HG03575 (cell line): ENCODE results near the gene TRIM5.
"Not testable (repeated sequence)": the region's sequence is repeated elsewhere in the genome, so short reads cannot be mapped to it uniquely, and the experiment has no call there.

Experiments used
- ATAC-seq: cut with Tn5 transposase; IDR thresholded peaks from one replicate; pipeline ENCODE4 v1.9.1; 2021; ENCODE audit not compliant: unreplicated experiment, insufficient number of reproducible peaks, low FRiP score; ENCODE audit errors: extremely low read depth

Gene TRIM5

DNA sequence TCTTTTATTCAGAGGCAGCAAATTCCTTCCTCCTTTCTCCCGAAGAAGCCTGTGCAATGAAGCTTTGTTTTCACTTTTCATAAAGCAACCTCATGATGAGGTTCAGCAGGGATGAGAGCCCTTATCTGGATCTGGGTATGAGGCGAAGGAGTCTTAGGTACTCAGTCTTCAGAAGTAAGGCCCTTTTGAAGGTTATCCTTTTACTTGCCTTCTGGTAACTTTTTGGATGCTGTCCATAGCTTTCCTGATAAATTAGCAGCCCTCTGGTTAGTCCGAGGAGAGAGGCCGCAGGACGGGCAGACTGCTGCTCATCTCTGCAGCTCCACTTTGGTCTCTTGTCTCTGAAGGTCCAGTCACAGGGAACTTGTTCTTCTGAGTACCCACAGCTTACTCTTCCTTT, 5.9 kb upstream of the TRIM5 start:
- no peak for ATAC-seq

- ATAC-seq, result no peak
Observed at GRCh38 chr11:5690216-5690615, 5.3 kb upstream of the TRIM5 start.

DNA sequence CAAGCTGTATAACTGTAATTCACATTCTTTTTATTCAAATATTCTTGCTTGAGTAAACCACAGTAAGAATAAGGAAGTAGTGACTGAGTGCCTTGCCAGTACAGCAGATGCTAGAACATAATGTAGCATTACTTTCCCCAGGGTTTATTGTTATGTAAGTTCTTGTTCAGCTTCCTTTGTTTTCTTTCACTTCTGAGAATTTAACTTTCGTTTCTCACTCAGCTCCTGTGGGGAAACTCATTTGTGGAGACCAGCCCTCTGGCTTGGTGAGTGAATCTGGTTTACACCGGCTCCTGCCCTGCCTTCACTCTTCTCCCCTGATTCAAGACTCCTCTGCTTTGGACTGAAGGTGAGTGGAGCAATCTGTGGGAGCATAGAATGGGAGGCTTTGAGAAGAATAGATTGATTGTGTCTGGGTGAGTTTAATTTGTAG, 4.7 kb upstream of the TRIM5 start, which contains the start of gene TRIM22:
TSS of gene TRIM22 (plus strand) at position 240 of the 433 bp plus-strand sequence. CDS start 6,443 bp downstream, outside the sequence.
- ATAC-seq, result peak; percentile 75

DNA sequence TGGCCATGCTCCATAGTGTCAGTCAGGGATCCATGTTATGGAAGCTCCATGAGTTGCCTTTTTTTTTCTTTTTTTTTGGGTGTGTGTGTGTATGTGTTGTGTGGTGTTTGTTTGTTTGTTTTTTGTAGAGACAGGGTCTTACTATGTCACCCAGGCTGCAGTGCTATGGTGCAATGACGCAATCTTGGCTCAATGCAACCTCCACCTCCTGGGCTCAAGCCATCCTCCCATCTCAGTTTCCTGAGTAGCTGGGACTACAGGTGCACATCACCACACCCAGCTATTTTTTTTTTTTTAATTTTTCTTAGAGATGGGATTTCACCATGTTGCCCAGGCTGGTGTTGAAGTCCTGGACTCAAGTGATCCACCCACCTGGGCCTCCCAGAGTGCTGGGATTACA, 3.6 kb upstream of the TRIM5 start:
- ATAC-seq, result no peak

- ATAC-seq, result no peak
Observed at GRCh38 chr11:5686426-5686825, 1.6 kb upstream of the TRIM5 start.

GRCh38 chr11:5684036-5684645, 733 bp downstream of the TRIM5 start:
- ATAC-seq, result no peak

- ATAC-seq, result not testable (repeated sequence)
Observed at GRCh38 chr11:5683620-5684019, 1.3 kb downstream of the TRIM5 start.

DNA sequence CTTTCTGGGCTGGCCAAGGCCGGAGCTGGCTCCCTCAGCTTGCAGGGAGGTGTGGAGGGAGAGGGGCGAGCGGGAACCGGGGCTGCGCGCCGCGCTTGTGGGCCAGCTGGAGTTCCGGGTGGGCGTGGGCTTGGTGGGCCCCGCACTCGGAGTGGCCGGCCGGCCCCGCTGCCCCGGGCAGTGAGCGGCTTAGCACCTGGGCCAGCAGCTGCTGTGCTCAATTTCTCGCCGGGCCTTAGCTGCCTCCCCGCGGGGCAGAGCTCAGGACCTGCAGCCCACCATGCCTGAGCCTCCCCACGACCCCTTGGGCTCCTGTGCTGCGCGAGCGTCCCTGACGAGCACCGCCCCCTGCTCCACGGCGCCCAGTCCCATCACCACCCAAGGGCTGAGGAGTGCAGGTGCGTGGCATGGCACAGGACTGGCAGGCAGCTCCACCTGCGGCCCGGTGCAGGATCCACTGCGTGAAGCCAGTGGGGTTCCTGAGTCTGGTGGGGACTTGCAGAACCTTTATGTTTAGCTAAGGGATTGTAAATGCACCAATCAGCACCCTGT, 1.9 kb downstream of the TRIM5 start:
- ATAC-seq, result not testable (repeated sequence)

DNA sequence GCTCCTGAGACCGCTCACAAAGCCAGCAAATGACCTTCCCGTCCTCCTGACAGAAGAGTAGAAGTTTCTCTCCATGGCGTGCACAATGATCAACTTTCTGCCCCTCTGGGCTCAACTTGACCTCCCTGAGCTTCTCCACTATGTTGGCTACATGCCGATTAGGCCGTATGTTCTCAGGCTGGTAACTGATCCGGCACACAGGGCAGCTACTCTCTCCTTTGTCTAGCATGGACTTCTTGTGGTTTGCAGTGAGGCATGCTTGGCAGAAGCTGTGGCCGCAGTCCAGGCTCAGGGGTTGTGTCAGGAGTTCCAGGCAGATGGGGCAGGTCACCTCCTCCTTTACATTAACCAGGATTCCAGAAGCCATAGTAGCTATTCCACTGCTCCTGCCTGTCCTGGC, 5.1 kb downstream of the TRIM5 start:
- ATAC-seq, result no peak

DNA sequence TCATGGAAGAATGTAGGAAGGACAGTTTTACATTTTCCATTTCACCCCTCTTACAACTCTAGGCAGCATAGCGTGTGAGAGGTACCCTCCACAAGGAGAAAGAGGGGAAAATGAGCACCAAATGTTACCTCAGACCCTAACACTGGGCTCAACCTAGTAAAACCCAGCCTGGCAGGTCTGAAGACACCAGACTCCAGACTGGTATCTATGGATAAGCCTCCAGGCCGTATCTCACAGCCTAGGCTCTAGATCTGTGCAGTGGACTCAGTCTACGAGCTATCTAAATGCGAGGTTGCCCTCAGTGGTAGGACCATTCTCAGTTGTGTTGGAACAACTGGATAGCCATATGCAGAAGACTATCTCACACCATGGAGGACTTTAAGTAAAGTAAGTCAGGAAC, 10.5 kb downstream of the TRIM5 start:
- ATAC-seq, result no peak

GRCh38 chr11:5671831-5672230, 13.0 kb downstream of the TRIM5 start:
- ATAC-seq, result no peak

GRCh38 chr11:5666402-5666793, 18.5 kb downstream of the TRIM5 start:
- no peak for ATAC-seq

DNA sequence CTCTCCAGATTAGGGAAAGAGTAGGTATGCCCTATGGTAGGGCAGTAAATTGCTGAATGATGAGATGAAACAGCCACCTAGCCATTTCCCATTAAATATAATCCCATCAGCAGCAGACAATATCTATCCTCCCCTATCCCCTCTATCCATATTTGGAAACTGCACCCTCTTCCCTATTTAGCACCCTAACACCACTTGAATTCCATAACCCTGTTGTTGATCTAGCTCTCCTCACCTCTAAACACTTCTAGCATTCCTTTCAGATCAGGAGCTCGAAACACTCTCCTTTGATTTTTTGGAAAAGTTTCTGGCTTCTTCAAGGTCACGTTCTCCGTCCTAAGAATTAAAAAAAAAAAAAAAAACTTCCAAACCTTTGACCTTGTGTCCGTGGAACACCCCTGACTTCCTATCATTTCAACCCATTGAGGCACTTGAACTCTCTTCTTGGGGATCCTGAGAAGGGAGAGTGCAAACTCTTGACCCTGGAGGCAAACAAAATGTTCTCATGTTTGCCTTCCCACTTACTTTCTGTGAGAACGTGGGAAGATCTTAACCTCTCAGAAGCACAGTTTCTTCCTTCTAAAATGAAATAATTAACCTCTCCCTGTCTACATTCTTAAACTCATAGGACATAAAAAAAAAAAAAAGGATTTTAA, 19.0 kb downstream of the TRIM5 start:
- ATAC-seq, result no peak

- no peak for ATAC-seq
Observed at GRCh38 chr11:5665051-5665570, 19.8 kb downstream of the TRIM5 start.

- no peak for ATAC-seq
Observed at GRCh38 chr11:5663511-5663910, 21.4 kb downstream of the TRIM5 start.

GRCh38 chr11:5658318-5658717, 26.6 kb downstream of the TRIM5 start:
- ATAC-seq, result no peak

GRCh38 chr11:5656956-5657355, 27.9 kb downstream of the TRIM5 start:
- ATAC-seq, result not testable (repeated sequence)

DNA sequence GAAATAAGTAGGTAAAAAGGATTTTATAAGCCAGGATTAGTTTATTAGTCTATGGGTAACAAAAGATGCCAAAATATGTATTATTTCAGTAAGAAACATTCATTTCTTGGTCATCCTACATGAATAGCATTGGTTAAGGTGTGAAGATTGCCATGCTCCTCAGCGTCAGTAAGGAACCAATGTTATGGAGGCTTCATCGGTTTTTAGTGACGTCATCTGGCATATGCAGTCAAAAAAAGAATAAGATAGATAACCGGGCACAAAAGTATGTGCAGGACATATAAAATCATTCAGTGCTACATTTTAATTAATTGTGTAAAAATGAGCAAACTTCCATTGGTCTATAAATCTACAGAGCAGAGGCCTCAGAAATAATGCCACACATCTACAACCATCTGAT, 29.4 kb downstream of the TRIM5 start:
- no peak for ATAC-seq

DNA sequence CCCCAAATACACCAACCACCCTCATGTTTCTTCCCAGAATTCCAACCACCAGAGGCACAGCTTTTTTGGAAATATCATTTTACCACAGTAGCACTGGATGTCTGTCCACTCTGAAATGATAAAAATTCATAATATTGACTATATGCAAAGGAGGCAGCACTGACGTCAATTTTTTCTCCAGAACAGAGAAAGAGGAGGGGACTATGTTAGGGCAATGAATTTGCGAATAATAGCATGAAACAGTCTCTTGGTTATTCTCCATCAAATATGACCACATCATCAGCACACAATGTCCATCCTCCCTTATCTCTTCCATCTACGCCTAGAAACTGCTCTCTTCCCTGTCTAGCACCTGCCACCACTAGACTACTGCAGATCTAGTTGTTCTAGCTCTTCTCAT, 38.7 kb downstream of the TRIM5 start:
- ATAC-seq, result no peak

GRCh38 chr11:5643585-5643984, 41.3 kb downstream of the TRIM5 start:
- no peak for ATAC-seq
